Lower lobe of right lung (tissue), 2 donors: ENCODE results near the gene MLLT10. TPM values are rescaled to one million over a fixed set of nuclear protein-coding genes. Genes with fewer than 3 reads are reported as not detected.
"Not testable (repeated sequence)": the region's sequence is repeated elsewhere in the genome, so short reads cannot be mapped to it uniquely, and the experiment has no call there.

Experiments used
- ATAC-seq, 2 donors: fragments of 200-7000 bp; cut with Tn5 transposase; one replicate each; pipeline ENCODE4 v1.9.1; 2020 to 2022; ENCODE audit warnings: mild to moderate bottlenecking in 2 of 2, moderate library complexity in 2 of 2
- DNase-seq: peaks from one replicate; pipeline ENCODE4 v3.0.0-alpha.2; 2020
- H3K27ac ChIP-seq: fragments of 200-600 bp; one replicate; pipeline ENCODE4 v1.8.0; 2022
- H3K27me3 ChIP-seq: fragments of 200-600 bp; one replicate; pipeline ENCODE4 v1.8.0; 2022; ENCODE audit warnings: low read depth
- H3K36me3 ChIP-seq: fragments of 200-600 bp; one replicate; pipeline ENCODE4 v1.8.0; 2022; ENCODE audit warnings: mild to moderate bottlenecking
- H3K4me1 ChIP-seq: fragments of 200-600 bp; one replicate; pipeline ENCODE4 v1.8.0; 2022
- H3K4me3 ChIP-seq: fragments of 200-600 bp; one replicate; pipeline ENCODE4 v1.8.0; 2022; ENCODE audit warnings: mild to moderate bottlenecking
- H3K9me3 ChIP-seq: fragments of 200-600 bp; one replicate; pipeline ENCODE4 v1.8.0; 2022
- intact Hi-C: fragments of 100-400 bp; cut with DNase I; formaldehyde crosslinking; loops from one replicate; pipeline ENCODE4 v1.11.0; 2022
- total RNA-seq: library from RNA; stranded (reverse); fragmentation: NEBNext Ultra II Directional; extraction: Animal tissue kit (Norgen Biotek cat#: 25700); gene quantifications from one replicate; pipeline ENCODE4 v1.2.1, GENCODE V29; 2021
- TF ChIP-seq, protein P1 (sequence below): fragments of 200-600 bp; IDR thresholded peaks from one replicate; pipeline ENCODE4 v1.8.0; 2022; ENCODE audit warnings: antibody characterized with exemption, mild to moderate bottlenecking
- donor health status: DM: no; HTN: yes; CAD: no; lungs with severe emphysema.

Gene MLLT10
- total RNA-seq, 1 donor from 2014 or later, result 48.8 TPM

DNA sequence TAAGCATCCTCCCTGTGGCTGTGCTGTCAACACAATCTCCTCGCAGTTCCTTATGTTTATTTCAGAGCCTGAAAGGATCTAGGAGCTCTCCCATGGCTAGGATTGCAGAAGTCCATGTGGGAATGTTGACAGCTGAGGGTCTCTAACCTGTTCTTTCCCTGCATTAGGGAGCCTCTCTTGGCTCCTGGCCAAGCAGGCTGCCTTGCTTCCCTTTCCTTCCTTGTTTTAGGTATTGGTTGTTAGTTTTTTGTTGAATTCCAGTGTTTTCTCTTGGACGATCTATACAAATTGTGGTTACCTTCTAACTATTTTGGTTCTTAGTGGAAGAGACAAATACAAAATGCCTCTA, 171.8 kb downstream of the MLLT10 start:
- Histone ChIP-seq H3K27me3 (no peaks in the 10 kb centered on the region), H3K4me1 (no peaks in the 10 kb centered on the region), H3K36me3 (peaks cover 8% of the 10 kb centered on the region), H3K9me3 (peaks cover 2% of the 10 kb centered on the region), H3K4me3 (no peak overlapping the region), H3K27ac (no peak overlapping the region)
- DNase-seq (no peak), ATAC-seq (no peak)
- TF ChIP-seq, protein P1, sequence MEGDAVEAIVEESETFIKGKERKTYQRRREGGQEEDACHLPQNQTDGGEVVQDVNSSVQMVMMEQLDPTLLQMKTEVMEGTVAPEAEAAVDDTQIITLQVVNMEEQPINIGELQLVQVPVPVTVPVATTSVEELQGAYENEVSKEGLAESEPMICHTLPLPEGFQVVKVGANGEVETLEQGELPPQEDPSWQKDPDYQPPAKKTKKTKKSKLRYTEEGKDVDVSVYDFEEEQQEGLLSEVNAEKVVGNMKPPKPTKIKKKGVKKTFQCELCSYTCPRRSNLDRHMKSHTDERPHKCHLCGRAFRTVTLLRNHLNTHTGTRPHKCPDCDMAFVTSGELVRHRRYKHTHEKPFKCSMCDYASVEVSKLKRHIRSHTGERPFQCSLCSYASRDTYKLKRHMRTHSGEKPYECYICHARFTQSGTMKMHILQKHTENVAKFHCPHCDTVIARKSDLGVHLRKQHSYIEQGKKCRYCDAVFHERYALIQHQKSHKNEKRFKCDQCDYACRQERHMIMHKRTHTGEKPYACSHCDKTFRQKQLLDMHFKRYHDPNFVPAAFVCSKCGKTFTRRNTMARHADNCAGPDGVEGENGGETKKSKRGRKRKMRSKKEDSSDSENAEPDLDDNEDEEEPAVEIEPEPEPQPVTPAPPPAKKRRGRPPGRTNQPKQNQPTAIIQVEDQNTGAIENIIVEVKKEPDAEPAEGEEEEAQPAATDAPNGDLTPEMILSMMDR, result no peak
- intact Hi-C loops, result no loop called here

DNA sequence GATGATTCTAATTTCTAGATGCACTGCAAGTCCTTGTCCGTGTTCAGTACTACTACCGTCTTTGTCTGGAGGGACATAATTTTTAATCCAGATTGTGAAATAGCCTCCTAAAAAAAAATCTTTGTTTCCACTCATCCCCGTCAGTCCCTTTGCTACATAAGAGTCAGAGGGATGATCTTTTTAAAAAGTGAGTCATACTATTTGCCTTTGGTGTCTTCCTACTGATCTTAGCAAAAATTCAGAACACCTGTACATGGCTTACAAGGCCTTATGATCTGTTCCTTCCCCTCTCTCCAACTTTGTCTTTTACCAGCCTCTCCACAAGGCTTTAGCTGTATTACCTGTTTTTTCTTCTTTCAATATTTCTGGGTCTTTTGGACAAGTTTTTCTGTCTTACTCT, 173.5 kb downstream of the MLLT10 start:
- TF ChIP-seq, protein P1, result no peak
- H3K27me3 ChIP-seq, result no peaks in the 10 kb centered on the region
- no peaks in the 10 kb centered on the region for H3K9me3 ChIP-seq
- no peak for DNase-seq
- H3K36me3 ChIP-seq, result peaks cover 8% of the 10 kb centered on the region
- H3K4me3 ChIP-seq, result no peak overlapping the region
- no peak for ATAC-seq
- intact Hi-C loops, result no loop called here
- no peaks in the 10 kb centered on the region for H3K4me1 ChIP-seq
- no peak overlapping the region for H3K27ac ChIP-seq

DNA sequence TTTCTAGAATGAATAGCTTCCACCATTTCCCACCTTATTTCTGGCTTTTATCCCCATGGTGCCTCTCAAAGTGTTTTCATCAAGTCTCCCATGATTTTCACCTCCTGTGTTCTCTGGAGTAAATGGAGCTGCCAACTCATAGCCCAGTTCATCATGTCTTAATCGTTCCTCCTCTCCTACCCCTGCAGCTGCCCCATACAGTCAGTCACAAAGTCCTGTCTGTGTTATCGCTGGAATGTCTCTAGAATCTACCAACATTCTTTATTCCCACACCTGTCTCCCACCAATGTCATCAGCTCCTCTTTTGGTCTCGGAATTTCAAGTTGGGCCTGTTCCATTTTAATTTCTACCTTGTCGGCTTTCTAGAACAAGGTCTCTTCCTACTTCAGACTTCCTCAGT, 178.9 kb downstream of the MLLT10 start:
- no peak for ATAC-seq
- Histone ChIP-seq H3K9me3 (no peaks in the 10 kb centered on the region), H3K27ac (no peak overlapping the region), H3K27me3 (no peaks in the 10 kb centered on the region), H3K36me3 (peaks cover 42% of the 10 kb centered on the region), H3K4me3 (no peak overlapping the region), H3K4me1 (no peaks in the 10 kb centered on the region)
- TF ChIP-seq, protein P1, result no peak
- intact Hi-C loops, result no loop called here
- no peak for DNase-seq

DNA sequence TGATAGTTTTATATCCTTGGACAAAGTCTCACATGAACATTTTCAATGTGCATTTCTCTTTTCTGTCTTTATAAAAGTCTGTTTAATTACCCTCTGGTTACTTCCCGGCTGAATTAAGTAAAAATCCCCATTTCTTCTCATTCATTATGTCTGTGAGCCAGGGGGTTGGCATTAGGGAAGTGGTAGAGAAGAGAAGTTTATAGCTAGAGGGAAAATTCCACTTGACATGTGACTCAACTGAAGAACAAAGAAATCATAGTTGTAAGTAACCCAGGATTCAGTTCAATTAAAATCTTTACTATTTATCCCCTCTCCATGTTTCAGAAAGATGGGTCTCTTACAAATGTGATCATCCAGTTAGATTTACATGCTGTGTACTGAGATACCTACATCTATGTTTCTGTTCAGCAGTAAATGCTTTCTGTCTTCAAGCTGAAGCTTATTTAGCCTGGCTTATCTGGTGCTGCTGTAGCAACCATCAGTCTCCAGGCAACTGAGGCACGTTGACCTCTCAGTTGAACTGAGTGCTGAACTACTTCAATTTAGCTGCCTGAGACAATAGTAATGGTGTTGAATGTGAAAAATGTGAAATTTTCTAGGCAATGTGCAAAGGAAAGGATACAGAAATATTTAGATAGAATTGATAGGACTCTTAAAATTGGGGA, 181.6 kb downstream of the MLLT10 start:
- TF ChIP-seq, protein P1, result no peak
- Histone ChIP-seq H3K4me1 (no peaks in the 10 kb centered on the region), H3K36me3 (peaks cover 48% of the 10 kb centered on the region), H3K27me3 (no peaks in the 10 kb centered on the region), H3K27ac (no peak overlapping the region), H3K9me3 (no peaks in the 10 kb centered on the region), H3K4me3 (no peak overlapping the region)
- intact Hi-C loops, result no loop called here
- DNase-seq (no peak), ATAC-seq (no peak)

DNA sequence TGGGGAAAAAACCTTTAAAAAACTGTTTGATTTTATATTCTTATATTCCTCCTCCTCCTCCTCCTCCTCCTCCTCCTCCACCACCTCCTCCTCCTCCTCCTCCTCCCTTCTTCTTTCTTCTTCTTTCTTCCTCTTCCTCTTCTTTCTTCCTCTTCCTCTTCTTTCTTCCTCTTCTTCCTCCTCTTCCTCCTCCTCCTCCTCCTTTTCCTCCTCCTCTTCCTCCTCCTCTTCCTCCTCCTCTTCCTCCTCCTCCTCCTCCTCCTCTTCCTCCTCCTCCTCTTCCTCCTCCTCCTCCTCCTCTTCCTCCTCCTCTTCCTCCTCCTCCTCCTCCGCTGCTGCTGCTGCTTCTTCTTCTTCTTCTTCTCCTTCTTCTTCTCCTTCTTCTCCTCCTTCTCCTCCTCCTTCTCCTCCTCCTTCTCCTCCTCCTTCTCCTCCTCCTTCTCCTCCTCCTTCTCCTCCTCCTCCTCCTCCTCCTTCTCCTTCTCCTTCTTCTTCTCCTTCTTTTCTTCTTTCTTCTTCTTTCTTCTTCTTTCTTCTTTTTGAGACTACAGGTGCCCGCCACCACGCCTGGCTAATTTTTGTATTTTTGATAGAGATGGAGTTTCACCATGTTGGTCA, 183.5 kb downstream of the MLLT10 start:
- H3K27ac ChIP-seq, H3K27me3 ChIP-seq, intact Hi-C loops, ATAC-seq, H3K4me3 ChIP-seq, H3K9me3 ChIP-seq, H3K4me1 ChIP-seq, DNase-seq: not testable (repeated sequence)
- H3K36me3 ChIP-seq, result peaks cover 48% of the 10 kb centered on the region

DNA sequence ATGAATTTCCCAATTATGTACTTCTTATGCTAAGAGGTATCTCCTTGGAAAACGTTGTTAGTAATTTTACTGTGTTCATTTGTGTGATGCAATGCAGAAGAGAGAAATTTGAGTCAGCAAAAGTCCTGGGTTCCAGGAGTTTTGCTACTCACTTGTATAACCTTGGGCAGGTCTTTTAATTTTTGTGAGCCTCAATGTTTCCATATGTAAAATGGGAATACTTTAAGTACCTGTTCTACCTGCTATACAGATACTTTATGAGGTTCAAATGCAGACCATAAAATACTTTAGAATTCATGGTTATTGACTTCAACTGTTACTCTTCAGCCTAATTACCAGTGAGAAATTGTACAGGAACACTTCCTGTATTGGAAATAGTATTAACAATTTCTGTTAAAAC, 185.5 kb downstream of the MLLT10 start:
- peaks cover 33% of the 10 kb centered on the region for H3K36me3 ChIP-seq
- no peaks in the 10 kb centered on the region for H3K9me3 ChIP-seq
- DNase-seq (no peak), ATAC-seq (no peak)
- no peak overlapping the region for H3K4me3 ChIP-seq
- peaks cover 10% of the 10 kb centered on the region for H3K4me1 ChIP-seq
- TF ChIP-seq, protein P1, result no peak
- intact Hi-C loops, result no loop called here
- no peaks in the 10 kb centered on the region for H3K27me3 ChIP-seq
- H3K27ac ChIP-seq, result no peak overlapping the region
